DMS114 treated with DMSO at 0.1 percent for 48 hours (cell line): ENCODE measurements around the gene TP53.
A peak's percentile ranks its signal among the peaks of the same experiment; 100 is the strongest.
"Not testable (repeated sequence)": the region's sequence is repeated elsewhere in the genome, so short reads cannot be mapped to it uniquely, and the experiment has no call there.

Experiments used
- DNase-seq: peaks from one replicate; lab custom pipeline; 2025; ENCODE audit not compliant: unreplicated experiment; lab: John Stamatoyannopoulos, UW

The TP53 gene

DNA sequence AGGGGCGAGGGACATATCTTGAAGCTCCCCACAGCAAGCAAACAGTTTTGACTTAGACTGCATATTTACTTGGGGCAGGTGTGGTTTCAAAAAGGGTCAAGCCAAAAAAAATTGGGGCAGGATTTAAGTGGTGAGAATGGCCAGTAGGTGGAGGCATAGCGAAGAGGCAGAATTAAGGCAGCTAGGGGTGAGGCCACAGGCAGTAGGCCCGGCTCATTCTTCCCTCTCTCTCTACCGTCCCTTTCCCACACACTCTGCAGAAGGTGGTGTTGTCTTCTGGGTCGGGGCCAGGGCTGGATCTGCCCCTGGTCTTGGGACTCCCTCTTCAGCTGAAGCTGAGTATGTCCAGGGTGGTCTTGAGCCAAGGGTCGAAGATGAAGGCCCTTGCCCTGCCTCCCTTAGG is 54.8 kb downstream of the TP53 start:
- DNase-seq: peak; percentile 45

DNA sequence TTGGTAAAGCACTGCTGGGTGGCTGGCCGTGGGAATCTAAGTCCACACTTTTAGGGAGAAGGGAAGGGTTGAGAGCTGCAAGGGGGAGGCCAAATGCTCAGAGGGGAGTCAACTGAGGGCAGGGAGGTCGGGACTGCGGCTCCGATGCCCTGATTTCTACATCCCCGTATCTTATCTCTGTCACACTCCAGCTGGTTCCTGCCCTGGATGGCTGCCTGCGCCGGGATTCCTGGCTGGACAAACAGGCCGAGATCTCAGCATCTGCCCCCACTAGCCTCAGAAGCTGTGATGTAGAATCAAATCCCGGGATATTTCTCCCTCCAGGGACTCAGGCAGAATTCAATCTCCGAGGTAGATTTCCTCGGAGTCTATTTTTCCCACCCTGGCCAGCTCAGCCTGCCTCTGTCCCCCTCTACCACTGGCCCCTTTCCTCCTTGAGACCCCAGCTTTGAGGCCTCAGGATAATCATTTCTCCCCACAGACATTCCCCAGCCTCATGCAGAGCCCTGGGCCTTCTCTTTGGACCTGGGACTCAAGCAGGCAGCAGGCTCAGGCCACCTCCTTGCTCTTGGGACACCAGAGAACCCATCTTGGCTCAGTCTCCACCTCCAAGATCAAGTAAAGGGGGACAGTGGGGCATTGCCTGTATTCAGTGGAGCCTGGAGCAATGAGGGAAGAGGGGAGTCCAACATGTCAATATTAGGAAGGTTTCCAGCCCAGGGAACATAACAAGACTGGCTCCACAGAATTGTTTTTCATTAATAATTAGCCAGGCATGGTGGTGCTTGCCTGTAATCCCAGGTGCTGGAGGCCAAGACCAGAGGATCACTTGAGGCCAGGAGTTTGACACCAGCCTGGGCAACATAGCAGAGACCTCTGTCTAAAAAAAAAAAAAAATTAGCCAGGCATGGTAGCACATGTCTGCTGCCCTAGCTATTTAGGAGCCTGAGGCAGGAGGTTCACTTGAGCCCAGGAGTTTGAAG is 55.6 kb downstream of the TP53 start:
- DNase-seq: no peak

DNA sequence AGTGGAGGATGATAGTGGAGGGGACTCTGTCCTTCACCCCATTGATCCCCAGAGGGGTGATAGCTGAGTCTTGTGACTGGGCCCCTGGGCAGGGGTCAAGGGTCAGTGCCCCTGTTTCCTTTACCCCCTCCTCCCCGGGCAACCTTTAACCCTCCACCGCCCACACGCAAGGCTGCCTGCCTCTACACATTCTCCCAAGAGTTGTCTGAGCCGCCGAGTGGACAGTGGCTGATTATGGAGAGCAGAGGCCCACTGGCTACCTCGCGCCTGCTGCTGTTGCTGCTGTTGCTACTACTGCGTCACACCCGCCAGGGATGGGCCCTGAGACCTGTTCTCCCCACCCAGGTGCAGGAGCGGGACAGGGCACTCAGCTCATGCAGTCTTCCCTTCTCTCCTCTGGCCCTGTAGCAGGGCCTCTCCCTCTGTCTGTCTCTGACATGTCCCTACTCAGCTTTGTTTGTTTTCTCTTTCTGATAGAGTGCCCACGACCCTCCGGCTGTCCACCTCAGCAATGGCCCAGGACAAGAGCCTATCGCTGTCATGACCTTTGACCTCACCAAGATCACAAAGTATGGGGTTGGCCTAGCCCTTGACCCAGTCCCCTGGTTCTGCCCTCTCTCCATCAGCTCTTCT is 57.2 kb downstream of the TP53 start, which contains the start of gene SHBG:
Gene SHBG (plus strand): TSS at position 197 of the 633 bp plus-strand sequence. CDS start 38 bp downstream, at position 235.
- DNase-seq: no peak

DNA sequence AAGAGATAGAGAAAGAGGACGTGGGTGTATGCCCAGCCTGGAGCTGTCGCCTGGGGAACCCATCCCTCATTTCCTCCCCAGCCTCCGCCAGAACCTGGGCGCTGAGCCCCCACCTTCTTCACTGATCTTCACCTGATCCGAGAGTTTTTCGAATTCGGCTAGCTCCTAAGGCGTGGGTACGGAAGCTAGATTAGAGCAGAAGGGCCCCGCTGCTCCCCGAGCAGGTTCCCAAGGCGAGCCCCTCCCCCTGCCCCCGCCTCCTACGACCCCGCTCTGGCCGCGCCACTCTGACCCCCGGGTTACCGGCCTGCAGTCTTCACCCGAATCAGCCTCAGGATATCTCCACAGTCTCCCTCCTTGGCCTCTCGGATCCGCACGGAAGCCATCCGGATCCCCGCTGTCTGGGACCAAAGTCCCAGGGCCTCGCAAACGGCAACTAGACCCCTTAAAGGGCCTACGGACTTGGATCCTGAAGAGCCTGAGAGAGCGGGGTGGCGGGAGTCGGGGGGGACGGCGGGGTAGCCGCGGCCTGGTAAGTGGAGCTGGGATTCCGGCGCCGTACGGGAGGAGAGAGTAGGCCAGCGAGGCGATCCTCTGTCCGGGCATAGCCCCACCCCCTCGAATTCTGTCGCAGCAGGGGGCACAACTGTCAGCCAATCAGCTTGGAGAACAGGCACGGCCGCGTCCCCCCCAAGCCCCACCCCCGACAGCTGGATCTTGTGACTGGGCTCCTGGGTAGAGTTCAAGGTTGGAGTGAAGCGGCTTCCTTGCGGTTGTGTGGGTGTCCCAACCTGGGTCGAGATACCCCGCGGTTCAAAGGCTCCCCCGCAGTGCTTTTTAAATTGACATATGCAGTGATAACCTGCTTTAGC is 59.8 kb downstream of the TP53 start, which contains the start of gene SAT2:
Gene SAT2 (minus strand): TSS at position 572 of the 872 bp plus-strand sequence. CDS start 186 bp downstream, at position 386.
- peak; percentile 77 for DNase-seq

DNA sequence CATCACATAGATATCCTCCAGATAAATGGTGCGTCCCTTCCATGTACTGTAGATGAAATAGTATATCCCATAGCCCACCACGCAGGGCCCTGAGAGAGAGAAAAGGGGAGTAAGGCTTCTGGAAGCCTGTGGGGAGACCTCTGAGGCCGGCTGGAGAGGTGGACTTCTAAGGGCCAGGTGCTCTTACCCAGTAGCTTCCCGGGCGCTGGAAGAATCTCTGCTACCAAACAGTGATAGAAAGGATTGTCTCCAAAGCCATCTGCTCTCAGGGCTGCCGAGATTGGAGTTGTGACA is 60.4 kb downstream of the TP53 start:
- no peak for DNase-seq

DNA sequence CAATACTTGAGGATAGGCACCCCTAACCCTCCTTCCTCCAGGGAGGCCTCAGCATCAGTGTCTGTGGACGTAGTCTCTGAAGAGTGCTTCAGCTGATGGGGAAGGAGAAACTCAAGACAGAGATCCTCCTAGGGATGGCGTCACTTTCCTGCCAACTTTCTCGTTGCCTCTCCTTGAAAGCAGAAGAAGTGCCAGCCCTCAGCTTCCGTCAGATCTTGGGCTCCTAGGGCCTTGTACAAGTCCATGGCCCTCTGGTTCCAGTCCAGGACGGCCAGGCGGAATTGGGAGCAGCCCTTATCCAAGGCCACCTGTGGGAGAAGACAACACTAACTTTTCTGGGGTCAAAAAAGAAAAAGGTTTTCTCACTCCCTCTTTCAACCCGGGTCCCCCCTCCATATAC is 61.0 kb downstream of the TP53 start:
- DNase-seq: no peak

DNA sequence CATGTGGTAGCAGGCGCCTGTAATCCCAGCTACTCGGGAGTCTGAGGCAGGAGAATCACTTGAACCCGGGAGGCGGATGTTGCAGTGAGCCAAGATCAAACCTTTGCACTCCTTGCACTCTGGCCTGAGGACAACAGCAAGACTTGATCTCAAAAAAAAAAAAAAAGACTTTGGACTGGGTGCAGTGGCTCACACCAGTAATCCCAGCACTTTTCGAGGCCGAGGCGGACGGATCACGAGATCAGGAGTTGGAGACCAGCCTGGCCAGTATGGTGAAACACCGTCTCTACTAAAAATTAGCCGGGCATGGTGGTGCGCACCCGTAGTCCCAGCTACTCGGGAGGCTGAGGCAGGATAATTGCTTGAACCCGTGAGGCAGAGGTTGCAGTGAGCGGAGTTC is 61.5 kb downstream of the TP53 start:
- not testable (repeated sequence) for DNase-seq

DNA sequence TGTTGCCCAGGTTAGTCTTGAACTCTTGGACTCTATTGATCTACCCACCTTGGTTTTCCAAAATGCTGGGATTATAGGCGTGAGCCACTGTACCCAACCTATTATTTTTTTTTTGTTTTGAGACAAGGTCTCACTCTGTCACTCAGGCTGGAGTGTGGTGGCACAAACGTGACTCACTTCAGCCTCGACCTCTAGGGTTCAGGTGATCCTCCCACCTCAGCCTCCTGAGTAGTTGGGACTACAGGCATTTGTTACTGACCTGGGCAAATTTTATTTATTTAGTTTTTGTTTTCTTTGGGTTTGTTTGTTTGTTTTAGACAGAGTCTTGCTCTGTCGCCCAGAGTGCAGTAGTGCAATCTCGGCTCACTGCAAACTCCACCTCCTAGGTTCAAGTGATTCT is 63.6 kb downstream of the TP53 start:
- DNase-seq: no peak

DNA sequence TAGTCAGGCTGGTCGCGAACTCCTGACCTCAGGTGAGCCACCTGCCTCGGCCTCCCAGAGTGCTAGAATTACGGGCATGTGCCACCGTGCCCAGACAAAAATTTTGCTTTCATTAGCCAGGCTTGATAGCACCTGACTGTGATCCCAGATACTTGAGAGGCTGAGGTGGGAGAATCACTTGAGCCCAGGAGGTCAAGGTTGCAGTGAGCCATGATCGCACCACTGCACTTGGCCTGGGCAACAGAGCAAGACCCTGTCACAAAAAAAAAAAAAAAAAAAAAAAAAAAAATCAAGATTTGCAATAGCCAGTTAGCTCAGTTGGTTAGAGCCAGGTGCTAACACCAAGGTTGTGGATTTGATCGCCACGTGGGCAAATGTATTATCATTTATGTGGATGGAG is 66.5 kb downstream of the TP53 start:
- no peak for DNase-seq

DNA sequence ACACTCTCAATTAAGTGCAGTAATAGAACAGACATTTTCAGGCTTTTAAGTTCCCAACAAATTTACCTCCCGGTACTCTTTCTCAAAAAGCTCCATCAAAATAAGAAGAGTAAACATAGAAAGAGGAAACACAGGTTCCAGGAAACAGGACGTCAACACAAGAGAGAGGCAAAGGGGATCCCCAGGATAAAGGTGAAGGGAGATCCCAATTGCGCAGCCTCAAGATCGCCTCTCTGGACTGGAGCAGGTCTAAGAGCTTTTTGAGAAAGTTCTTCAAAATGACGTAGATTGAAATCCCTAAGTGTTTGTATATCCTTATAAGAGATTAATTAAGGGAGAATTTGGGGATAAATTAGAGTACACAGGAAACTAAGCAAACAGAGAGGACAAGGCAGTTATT is 68.7 kb downstream of the TP53 start:
- DNase-seq: no peak
